ENCODE data around the gene MRPL10.

The MRPL10 gene

DNA sequence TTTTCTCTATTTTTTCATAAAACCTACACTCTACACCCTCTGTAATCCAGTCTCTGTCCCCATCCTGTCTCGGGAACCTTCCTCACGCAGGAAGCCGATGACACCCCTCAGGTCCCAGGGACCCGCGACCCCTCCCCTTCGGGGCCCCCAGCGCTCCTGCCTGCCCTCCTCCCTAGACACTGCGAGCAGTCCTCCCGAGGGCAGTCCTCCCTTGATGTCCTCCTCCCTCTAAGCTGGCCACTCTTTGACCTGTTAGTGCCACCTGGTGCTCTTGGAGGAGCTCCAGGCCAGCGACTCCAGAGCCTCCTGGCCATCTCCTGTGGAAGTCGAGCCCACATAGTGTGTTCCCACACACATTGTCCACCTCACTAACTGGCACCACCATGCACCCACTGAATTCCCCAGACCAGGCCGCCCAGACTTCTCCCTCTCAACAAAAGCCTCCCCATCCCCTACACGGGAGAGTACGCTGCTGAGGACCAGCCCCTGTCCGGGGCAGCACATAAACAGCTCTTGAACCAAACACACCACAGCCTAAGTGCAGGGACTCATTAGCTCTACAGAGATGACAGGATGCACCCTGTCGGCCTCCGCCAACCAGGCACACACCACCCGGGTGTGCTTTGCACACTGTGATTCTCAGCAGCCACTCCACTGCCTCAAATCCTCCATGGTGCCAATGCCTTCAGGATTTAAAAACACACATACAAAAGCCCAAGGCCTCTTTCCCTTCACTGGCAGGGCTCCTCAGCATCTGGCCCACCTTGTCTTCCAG is 19.0 kb downstream of the MRPL10 start:
- no peak for DNase-seq (ENCODE audit: low spot score)

DNA sequence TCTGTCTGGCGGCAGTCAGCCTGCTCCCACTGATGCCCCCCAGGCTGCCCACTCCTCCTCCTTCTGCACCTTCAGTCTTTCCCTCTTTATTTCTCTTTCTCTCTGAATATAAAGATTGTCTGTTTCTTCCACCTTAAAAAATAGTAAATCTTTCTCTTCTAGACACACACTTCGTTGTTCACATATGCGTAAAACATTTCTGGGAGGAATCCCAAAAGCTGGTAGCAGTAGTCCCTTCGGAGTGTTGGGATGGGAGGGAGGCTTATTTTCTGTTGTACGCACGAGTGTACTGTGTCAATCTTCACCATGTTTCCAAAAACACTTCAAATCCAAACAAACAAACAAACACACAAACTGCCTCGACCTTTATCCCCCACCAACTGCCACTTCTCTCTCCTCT is 19.6 kb downstream of the MRPL10 start:
- no peak for DNase-seq (ENCODE audit: low spot score)

DNA sequence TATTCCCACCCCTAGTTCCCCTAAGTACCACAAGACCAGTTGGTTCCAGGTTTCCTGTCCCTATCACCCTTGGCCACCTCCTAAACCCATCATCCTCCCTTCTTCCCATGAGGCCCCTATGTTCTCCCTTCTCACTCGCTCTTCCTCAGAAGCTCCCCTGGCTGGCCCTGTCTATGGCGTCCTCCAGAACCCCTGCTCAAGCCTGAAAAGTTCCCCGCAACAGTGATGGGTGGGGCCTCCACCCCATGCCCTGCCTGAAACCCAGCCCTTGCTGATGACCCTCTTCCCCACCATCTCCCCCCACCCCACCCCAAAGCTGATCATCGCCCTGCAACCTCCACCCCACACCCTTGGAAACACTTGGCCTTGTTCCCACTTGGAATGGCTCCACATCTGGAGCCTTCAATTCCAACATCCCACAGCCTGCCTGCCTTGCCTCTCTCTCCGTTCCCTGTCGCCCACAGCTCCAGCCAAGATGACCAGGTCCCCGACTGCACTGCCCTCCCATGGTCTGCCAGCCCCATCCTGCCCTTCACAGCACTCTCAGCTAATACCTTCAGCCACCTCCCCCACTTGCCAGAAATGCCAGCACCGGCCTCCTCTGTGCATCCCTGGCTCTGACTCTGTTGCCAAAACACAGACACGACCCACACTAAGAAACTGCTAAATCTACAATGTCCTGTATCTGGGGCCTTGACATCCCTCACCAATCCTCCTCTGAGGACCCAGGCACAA is 20.3 kb downstream of the MRPL10 start:
- no peak for DNase-seq (ENCODE audit: low spot score)

DNA sequence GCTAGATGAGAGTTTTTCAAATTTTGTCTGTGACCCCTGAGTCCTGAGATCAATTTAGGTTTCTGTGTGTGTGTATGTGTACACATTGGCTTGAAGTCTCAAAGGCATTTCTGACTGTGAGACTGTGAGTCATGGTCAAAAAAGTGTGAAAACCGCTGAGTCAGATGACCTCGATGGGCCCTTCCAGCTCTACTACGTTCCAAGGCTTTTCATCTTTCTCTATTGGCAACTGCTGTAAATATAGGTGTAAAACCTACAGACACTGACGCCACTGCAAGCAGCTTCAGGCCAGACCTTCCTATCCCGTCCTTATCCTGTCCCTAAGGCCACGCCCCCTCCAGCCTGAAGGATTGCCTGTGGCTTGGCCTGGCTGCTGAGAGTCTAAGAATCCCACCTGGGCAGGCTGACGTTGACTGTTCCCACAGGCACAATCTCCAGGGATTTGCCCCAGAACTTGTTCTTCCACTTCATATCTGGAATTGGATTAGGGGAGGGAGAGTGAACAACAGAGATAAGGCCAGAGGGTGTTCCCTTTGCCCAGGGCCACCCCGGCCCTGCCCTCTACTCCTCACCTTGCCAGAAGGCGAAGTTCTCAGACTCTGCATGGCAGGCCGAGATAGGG is 21.0 kb downstream of the MRPL10 start:
- peak; percentile 53 for DNase-seq (ENCODE audit: low spot score)

DNA sequence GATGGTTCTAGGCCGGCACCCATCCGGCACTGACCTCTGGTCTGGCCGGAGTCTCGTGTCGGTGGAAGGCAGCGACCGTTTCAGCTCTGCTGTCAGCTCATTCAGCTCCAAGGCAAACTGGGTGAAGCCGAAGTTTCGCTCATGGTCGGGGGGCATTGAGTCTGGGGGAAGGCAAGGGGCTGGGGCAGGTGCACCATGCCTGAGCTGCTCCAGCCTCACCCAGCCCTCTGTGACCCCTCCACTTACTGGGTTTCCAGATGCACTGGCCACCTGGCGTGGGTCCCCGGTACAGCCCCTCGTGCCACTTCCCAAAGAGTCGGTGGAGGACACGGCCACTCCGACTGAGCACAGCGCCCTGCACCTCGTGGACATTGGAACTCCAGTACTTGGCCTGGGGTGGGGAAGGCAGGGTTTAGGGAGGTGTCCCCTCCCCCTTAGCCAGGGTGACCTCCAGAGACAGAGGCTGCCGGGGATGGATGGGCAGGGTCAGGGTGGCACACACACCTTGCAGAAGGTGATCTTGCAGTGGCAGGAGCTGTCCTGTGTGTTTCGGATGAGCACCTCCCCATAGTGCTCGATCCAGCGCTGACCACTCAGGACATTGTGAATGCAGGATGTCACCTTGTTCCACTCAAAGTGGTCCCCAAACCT is 22.4 kb downstream of the MRPL10 start:
- DNase-seq (ENCODE audit: low spot score) = no peak

DNA sequence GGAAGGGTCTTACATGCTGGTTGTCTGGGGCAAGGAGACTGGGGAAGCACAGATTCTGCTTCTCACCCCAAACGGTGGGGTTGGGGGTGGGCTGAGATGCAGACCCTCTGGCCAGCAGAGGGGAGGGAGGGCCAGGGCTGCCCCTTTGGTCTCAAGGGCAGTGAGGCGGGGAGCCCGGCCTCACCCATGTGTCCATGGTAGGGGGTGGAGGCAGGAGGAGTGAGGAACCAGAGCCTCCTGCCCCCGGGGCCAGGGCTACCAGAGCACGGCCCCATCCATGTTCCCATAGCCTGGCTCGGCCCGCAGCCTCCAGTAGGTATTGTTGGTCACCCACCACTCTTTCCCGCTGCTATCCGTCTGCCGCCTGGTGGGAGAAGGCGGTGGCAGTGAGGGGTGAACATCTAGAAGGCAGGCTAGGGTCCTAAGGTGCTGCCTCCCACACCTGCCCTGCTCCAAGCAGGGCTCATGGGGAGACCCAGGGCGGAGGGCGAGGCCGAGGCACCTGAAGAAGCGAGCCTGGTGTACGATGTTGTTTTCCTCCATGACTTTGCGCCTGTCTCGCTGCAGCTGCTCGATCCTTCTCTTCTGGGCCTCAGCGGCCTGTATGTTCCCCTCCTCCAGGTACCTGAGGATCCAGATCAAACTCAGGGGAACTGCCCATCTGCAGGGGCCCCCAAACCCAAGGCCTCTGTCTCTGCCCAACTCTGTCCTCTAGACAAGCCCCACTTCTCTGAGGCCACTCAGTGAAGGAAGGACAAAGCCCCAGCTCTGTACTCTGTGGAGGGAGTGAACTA is 23.1 kb downstream of the MRPL10 start:
- no peak for DNase-seq (ENCODE audit: low spot score)

DNA sequence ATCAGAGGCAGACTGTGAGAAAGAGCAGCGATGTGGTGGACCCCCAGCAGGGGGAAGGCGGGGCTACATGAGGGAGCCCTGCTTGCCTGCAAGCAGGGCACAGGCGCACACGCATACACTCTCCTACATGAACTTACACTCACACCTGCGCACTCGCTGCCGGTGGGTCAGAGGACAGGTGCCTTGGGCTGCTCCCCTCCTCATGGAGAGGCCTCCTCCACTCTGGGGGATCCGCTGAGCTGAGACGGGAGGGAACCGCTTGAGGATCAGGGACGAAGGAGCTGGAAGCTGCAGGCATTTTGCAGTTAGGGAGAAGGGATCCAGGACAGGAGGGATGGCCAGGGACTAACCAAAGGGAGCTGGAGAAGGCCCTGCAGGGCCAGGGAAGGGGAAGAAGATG is 23.9 kb downstream of the MRPL10 start:
- DNase-seq (ENCODE audit: low spot score) = no peak

DNA sequence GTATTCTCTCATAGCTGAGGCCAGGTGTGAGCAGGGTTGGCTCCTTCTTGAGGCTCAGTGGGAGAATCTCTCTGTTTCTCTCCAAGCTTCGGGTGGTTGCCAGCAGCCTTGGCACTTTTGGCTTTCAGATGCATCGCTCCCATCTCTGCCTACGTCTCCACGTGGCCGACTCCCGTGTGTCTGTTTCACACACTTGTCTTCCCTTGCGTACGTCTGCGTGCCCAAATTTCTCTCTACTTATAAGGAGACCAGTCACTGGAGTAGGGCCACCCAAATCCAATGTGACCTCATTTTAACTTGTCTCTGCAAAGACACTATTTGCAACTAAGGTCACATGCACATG is 24.5 kb downstream of the MRPL10 start:
- no peak for DNase-seq (ENCODE audit: low spot score)

DNA sequence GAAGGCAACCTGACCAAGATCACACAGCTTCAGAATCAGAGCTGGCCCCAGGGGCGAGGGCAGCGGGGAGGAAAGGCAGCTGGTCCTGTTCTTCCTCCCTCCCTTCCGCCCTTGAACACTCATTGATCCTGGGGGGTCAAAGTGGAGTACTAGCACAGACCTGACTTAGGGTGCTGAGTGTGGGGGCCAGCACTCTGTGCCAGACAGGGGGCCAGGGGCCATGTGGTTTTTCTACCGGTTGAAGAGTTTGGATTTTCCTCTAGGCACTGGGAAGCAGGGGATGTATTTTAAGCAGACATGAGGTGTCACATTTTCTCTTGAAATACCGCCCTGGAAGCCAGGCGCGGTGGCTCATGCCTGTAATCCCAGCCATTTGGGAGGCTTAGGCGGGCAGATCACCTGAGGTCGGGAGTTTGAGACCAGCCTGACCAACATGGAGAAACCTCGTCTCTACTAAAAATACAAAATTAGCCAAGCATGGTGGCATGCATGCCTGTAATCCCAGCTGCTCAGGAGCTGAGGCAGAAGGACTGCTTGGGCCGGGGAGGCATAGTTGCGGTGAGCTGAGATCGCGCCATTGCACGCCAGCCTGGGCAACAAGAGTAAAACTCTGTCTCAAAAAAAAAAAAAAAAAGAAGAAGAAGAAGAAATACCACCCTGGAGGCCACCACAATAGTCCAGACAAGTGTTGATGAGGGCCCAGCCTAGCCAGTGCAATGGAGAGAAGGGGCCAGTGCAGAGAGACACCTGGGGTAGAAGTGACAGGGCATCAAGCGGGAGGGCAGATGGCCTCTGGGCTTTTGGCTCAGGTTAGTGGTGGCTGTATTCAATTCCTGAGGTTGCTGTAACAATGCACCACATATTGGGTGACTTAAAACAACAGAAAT is 25.1 kb downstream of the MRPL10 start:
- DNase-seq (ENCODE audit: low spot score) = no peak

DNA sequence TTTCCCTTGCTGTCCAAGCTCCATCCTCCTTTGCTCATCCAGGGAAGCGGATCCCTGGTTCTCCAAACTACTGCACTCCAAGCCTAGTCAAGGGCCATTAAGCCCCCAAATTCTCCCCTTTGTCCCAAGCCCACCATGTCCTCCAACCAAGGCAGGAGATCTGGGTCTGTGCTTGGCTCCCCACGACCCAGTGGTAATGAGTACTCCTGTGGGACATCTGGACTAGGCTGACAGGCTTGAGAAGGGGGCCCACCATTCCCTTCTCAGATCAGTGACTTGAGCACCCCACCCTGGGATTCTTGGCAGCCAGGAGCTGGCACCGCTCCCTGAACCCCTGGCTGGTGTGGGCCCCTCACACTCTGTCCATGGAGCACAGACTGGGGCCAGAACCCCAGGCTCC is 26.9 kb downstream of the MRPL10 start:
- DNase-seq (ENCODE audit: low spot score) = no peak

DNA sequence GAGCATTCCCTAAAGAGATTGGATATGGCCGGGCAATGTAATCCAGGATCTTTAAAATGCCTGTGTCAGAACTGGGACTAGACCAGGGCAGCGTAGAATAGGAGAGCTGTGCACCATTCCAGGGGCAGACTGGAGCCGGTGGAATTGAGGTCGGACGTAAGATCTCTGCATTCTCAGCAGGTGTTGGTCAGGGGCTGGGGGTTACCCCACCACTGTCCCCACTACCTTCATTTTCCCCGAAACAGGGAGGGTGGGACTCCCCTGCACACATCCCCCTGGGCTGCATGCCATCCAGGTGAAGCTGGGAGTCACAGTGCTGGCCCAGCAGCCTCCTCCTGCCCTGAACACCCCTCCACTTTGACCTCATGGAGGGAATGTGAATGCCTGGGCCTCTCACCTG is 27.6 kb downstream of the MRPL10 start:
- no peak for DNase-seq (ENCODE audit: low spot score)

DNA sequence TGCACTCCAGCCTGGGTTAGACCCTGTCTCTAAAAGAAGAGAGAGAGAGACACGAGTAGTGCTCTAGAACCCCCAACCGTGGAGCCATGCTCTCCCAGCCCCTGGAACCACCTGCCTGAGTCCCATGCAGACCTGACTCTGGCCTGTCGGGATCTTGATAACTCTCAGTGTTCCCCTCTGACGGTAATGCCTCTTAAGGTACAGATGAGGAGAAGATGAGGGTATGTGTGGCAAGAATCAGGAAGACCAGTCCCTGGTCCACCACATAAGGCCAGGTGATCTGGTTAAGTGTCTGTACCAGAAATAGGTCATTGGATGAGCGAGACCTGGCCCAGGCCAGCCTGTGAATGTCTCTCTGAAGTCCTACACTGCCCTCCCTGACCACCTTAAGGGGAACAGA is 28.1 kb downstream of the MRPL10 start:
- no peak for DNase-seq (ENCODE audit: low spot score)

DNA sequence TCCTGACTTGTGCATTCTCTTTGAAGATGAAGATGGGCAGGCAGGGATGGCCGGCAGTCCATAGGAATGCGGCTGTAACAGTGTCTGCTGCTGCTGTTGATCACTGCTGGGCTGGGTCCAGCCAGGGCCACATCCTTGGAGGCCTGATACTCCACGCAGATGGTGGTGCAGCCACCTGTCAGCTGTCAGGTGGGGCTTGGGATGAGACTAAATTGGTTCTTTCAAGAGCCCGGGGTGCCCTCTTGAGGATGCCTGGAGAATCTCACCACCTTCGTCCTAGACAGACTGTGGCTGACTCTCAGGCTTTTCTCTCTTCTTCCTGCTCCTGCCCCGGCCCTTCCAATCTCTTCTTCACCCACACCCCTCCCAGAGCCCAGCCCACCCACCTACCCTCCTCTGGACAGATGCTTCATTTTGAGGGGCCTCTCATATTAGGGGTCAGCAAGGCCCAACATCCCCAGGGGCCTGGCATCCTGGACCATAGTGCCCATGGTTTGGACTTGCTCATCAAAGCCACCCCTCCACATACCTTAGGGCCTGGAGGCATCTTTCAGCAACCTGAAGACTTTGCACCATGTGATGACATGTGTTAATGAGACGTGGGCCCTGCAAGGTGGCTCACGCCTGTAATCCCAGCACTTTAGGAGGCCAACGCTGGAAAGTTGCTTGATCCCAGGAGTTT is 28.9 kb downstream of the MRPL10 start:
- peak; percentile 83 for DNase-seq (ENCODE audit: low spot score)

DNA sequence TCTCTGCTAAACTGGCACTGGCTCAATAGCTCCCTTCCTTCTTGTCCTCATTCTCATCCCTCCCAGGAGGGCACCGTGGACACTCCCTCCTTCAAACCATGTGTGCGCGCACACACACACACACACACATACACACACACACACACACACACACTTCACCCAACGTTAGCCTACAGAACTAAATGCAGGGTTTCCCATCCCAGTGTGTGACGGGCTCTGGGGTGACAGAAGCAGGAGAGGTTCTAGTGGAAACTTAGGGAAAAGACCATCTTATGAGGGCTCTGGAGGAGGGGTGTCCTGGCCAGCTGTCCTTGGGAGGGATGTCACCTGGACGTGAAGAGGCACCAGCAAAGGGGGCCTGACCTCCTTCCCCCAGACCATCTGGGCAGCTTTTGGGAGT is 29.4 kb downstream of the MRPL10 start:
- no peak for DNase-seq (ENCODE audit: low spot score)

DNA sequence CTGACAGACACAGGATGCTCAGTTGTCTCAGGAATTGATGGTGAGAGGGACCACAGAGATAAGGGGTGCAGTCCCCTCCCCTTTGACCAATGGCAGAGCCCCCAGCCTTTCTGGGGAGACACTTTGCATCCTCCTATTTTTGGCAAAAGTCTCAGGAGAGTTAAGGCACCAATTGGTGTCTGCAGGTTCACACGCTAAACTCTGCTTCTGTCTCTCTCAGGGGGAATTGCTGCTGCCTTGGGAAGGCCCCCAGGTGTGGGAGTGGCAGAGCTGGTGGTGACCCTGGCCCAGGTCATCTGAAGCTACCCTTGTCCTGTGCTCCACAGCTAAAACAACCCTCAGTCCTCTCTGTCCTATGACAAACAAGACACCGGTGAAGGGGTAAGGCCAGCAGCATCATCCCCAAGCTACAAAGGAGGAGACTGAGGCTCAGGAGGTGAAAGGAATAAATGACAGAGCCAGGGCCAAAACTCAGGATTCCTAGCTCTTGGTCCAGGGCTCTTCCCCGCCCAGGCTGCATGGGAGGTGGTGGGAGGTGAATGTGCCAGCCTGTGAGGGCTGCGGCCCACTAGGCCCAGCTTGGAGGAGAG is 30.1 kb downstream of the MRPL10 start:
- no peak for DNase-seq (ENCODE audit: low spot score)

DNA sequence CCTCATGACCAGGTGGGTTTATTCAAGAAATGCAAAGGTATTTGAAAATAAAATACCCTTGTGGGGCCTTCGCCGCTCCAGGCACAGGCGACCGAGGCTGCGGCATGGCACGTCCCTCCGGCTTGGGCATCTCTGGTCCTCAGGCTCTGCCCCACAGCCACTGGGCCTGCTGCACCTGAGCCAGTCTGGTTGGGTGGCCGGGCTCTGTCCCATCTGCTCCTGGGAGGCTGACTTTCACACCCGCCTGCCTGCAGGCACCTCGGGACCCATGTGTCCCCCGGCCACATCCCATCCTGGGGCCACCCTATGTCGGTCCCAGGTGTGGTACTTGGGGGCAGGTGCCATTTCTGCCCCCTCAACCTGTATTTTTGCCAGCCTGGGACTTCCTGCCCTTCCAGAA is 30.7 kb downstream of the MRPL10 start:
- no peak for DNase-seq (ENCODE audit: low spot score)

DNA sequence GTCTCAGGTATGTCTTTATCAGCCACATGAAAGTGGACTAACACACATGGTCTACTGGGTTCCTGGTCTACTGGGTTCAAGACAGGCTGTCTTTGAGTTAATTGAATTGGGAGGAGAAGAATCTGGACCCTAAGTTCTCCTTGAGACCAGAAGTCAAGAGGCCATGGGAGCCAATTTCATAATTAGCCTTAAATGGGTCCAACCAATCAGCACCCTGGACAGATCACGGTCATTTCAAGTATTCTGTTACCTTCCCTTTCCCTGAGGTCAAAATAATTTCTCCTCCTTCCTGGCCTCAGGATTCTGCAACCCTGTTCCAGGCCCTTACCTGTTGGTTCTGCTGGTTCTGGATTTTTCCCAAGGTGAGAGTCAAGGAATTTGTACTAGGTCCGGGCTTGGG is 33.5 kb downstream of the MRPL10 start:
- no peak for DNase-seq (ENCODE audit: low spot score)

DNA sequence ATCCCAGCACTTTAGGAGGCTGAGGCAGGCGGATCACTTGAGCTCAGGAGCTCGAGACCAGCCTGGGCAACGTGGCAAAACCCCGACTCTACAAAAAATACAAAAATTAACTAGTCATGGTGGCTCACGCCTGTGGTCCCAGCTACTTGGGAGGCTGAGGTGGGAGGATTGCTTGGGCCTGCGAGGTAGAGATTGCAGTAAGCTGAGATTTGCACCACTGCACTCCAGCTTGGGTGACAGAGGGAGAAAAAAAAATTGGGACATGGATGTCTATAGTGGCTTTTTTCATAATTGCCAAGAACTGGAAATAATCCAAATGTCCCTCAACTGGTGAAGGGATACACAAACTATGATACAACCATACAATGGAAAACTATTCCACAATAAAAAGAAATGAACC is 38.4 kb downstream of the MRPL10 start:
- DNase-seq (ENCODE audit: low spot score) = no peak

DNA sequence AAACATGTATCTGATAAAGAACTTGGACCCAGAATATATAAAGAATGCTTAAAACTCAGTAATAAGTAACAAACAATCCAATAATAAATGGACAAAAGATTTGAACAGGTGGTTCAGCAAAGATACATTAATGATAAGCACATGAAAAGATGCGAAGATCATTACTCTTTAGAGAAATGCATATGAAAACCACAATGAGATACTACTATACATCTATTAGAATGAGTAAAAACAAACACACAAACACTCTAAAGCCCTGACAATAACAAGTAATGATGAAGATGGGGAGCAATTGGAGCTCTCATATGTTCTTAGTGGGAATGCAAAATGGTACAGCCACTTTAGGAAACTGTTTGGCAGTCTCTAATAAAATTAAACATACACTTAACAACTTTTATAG is 38.9 kb downstream of the MRPL10 start:
- DNase-seq (ENCODE audit: low spot score) = no peak

DNA sequence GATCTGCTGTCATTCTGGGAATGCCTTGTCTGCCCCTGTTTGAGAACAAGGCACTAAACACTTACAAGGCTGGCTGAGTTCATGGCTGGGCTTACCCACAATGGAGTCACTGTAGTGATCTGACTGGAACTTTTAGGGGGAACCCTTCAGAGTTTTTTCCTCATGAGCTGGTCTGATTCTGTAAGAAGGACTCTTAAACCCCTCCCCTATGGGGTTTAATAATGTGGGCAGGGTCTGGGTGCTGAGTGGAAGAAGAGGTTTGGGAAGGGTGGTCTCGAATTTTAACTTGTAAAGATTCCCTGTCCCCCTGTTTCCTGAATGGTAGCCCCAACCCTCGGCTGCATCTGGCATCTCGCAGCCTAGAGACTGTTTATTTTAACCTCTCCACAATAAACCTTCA is 40.3 kb downstream of the MRPL10 start:
- no peak for DNase-seq (ENCODE audit: low spot score)
